NCI-H2196 treated with DMSO at 0.1 percent for 48 hours (cell line): ENCODE data around the gene TRPC4AP.

Experiments
- DNase-seq: peaks from one replicate; lab custom pipeline; 2025; ENCODE audit not compliant: unreplicated experiment; lab: John Stamatoyannopoulos, UW

Gene TRPC4AP

DNA sequence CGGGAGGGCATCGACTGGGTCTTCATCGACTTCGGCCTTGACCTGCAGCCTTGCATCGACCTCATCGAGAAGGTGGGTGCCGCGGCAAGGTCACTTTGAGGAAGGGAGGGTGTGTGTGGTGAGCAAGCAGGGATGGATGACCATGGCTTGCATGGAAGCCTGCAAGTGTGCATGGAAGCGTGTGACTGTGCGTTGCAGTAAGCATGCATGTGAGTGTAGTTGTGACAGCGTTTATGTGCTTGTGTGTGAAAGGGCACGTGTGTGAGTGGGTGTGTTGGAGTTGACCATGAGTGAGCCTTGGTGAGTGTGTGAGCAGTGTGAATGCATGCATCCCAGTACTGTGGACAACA lies 104.4 kb downstream of the TRPC4AP start:
- no peak for DNase-seq

- DNase-seq: no peak
These were observed 105.1 kb downstream of the TRPC4AP start for GRCh38 chr20:34987288-34988190.

- no peak for DNase-seq
These were observed 106.0 kb downstream of the TRPC4AP start for GRCh38 chr20:34986311-34987287.

- no peak for DNase-seq
These were observed 106.9 kb downstream of the TRPC4AP start for GRCh38 chr20:34985461-34986310.

- DNase-seq: no peak
These were observed 107.8 kb downstream of the TRPC4AP start for GRCh38 chr20:34984756-34985261.

DNA sequence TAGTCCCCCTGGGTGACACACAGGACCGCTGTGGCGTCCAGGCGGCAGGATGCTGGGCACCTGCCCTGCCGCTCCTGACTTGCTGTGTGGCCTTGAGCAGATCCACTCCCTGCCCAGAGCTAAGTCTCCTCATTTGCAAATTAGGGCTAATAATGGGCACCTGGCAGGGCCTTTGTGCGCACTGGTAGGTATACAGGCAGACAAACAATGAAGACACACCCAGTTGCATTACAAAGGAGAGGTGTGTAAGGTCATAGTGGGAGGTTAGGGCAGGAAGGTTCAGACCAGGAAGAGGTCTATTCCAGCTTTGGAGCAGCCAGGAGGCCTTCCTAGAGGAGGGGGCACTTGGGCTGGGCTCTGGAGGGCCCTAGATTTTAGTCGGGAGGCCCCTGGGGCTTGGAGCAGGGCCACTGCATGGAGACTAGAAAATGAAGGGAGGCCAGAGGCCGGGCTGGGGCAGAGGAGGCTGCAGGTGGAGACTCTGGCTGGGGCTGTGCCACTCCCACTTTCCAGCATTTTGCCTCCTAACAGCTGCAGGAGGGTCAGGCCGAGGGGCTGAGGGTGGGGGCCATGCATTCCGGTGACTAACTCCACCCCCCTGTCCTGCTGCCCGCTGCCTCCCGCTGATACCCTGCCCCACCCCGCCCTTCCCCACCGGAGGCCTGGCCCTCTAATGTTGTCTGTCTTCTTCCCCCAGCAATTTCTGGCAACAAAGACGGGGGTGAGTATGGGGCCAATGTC lies 108.4 kb downstream of the TRPC4AP start:
- no peak for DNase-seq

DNA sequence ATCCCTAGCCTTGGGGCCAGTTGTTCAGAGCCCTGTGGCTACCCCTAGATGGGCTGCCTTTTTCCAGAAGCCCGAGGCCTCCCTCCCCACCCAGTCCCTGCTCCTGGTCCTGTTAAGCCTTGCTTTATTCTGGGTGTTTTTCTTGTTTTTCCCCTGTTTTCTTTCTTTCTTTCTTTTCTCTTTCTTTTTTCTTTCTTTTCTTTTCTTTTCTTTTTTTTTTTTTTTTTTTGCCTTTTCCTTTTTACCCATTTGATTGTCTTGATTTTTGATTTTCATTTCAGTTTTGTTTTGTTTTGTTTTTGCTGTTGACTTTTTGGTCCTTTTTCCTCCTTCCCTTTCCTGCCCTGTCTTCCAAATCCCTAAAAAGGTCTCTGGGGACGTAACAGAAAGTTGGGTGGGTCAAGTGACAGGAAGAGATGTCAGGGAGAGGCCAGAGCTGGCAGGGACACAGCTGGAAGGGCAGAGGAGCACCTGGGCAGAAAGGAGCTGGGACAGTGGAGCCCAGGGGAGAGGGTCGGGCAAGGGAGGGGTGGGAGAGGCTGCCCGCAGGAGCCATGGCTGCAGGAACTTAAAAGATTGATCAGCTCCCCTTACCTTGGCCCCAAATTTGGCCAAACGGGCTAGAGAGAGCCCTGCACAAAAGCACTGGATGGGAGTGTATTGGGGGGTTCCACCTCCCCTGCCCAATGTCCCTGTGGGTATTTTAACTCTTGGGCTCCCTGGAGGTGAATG lies 109.4 kb downstream of the TRPC4AP start:
- no peak for DNase-seq

DNA sequence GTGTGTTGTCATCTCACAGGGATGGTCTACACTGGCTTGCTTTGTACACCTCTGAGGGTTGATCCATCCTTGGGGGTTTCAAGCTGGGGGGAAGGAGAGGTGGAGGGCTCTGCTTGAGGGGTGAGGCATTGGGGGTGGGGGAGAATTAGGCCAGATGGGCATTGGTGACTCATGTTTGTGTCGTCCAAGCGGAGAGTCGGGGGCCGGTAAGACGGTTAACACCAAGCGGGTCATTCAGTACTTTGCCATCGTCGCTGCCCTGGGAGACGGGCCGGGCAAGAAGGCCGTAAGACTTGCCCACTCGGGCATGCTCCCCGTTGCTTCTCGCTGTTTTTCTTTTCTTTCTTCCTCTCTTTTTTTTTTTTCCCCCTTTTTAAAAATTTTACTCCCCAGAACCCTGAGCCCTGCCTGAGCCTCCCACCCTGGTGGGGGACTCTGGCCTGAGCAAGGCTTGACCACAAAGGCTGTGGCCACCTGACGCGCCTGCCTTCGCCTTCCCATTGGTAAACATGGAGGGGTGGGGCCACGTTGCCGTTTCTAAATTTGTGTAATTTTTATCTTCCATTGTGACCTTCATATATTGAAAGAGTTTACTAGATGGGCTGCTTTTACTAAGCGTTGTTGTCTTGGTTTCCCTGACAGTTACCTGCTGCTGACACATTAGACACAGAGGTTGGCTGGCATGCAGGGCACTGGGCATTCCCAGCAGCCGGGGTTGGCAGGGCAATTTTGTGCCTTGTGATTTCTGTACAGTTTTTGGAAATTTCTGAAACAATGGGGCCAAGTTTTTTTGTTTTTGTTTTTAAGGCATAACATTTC lies 110.1 kb downstream of the TRPC4AP start:
- DNase-seq: no peak

- DNase-seq: no peak
These were observed 111.9 kb downstream of the TRPC4AP start for GRCh38 chr20:34980543-34981233.

DNA sequence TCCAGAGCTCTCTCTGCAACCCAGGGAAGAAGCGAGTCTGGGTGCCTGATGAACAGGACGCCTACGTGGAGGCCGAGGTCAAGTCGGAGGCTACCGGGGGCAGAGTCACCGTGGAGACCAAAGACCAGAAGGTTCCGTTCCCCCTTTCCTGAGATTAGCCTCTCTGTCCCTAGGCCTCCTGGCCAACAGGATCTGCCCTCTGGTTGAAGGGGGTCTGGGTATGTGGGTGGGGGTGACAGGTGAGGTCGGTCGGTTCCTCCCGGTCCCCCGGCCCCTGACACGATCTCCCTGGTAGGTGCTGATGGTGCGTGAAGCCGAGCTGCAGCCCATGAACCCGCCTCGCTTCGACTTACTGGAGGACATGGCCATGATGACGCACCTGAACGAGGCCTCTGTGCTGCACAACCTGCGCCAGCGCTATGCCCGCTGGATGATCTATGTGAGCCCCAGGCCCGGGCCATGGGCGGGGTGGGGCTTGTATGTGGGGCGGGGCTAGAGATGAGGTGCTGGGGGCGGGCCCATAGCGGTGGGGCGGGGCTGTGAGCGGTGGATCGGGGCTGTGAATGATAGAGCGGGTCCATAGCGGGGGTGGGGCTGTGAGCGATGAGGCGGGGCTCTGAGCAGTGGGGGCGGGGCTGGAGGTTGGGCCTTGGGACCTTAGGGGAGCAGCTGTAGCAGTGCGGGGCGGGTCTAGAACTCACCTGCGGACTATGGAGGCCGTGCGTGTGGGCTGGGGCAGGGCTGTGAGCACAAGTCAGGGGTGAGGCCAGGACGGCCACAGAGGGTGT lies 113.0 kb downstream of the TRPC4AP start:
- DNase-seq: no peak

GRCh38 chr20:34978092-34978744 lies 114.4 kb downstream of the TRPC4AP start:
- DNase-seq: no peak

DNA sequence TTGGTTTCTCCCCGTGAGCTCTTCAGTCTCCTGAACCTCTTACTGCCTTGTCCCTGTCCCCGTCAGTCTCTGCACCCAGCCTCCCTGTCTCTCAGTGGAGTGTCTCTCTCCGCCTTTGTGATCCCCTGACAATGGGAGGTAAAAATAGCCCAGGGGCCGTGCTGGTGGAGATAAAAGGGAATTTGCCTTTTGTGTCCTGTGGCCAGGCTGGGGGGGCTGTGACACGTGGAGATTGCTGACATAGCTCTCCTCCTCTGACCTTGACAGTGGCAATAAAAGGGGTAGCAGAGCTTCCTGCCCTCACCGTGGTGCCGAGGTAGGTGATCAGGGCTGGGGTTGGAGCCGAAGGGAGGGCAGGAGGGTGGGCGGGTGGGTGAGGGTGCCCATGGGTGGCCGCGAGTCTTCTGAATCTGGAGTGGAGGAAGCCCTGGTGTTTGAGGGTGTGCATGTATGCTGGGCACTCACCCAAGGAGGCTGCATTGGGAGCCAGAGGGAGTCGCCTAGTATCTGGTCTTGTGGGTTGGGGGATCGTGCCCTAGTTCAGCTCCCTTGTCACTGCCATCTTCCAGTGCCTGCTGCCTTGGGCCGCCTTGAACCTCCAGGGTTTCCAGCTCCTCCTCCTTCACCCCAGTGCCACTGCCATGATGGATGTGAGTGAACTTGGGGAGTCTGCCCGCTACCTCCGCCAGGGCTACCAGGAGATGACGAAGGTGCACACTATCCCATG lies 115.1 kb downstream of the TRPC4AP start:
- no peak for DNase-seq

DNA sequence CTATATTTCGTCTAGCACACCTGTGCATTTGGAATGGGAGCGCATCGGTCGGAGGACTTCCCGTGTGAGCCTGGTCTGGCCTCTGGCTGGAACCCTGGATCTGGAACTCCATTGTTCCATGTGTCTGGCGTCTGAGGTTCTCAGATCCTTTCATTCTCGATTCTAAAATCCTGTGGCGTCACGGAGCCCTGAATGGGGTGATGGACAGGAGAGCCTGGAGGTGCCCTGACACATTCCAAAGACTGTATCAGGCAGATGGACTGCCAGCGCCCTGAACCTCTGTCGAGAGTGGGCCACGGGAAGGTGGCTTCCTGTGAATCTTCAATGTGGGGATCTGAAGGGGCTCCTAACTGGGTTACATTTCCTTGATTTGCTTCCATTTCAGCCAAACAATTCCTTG lies 116.3 kb downstream of the TRPC4AP start:
- DNase-seq: no peak

GRCh38 chr20:34974246-34974645 lies 118.4 kb downstream of the TRPC4AP start:
- DNase-seq: no peak

DNA sequence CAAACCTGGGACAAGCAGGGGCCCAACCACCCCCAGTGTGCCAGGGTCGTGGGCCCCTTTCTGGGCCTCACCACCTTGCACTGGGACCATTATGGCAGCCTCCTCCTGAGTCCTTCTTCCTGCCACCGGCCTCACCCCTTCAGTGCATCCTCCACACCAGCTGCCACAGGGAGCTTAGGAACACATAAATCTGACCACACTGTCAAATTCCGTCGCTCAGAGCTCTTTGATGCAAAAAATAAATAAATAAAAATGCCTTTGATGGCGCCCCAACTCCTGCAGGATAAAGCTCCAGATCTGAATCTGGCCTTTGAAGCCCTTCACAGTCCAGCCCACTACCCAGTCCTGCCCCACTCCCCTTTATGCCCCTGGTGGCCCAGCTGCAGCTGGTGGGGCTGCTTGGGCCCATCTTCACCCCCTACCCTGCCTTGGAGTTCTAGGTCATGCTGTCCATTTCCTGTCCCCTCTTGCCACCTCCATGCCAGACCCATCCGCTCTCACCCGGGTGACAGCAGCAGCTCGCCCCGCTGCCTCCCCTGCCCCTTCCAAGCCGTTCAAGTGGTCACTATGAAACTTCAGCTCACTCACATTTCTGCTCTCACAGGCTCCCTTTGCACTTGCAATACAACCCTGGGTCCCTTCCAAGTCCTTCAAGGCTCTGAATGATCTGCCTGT lies 120.9 kb downstream of the TRPC4AP start:
- DNase-seq: no peak
